Gastroesophageal sphincter (tissue), 3 donors: Measurements from ENCODE around the gene P3R3URF.
"Not testable (repeated sequence)": the region's sequence is repeated elsewhere in the genome, so short reads cannot be mapped to it uniquely, and the experiment has no call there.

Source experiments
- EP300 ChIP-seq: sonication (generic); formaldehyde crosslinking; IDR thresholded peaks from one replicate; pipeline ENCODE4 v1.6.1; 2017; ENCODE audit warnings: antibody characterized with exemption, mild to moderate bottlenecking
- POLR2A ChIP-seq, 2 donors: fragments of 450-650 bp; IDR thresholded peaks; one replicate each; pipeline ENCODE4 v1.6.1; 2017; ENCODE audit warnings: antibody characterized with exemption in 2 of 2, mild to moderate bottlenecking in 2 of 2, moderate library complexity in 1 of 2
- POLR2AphosphoS5 ChIP-seq: sonication (generic); formaldehyde crosslinking; IDR thresholded peaks from one replicate; pipeline ENCODE4 v1.6.1; 2017; ENCODE audit warnings: antibody characterized with exemption
- TF ChIP-seq, protein P1 (sequence below), 4 experiments: fragments of 200-600 bp in 2 of 4; fragments of 450-650 bp in 2 of 4; sonication (generic) in 1 of 4; IDR thresholded peaks; one replicate each; pipeline ENCODE4 v1.5.1; 2017 to 2019; ENCODE audit warnings: antibody characterized with exemption in 4 of 4, mild to moderate bottlenecking in 2 of 4, moderate library complexity in 2 of 4

DNA sequence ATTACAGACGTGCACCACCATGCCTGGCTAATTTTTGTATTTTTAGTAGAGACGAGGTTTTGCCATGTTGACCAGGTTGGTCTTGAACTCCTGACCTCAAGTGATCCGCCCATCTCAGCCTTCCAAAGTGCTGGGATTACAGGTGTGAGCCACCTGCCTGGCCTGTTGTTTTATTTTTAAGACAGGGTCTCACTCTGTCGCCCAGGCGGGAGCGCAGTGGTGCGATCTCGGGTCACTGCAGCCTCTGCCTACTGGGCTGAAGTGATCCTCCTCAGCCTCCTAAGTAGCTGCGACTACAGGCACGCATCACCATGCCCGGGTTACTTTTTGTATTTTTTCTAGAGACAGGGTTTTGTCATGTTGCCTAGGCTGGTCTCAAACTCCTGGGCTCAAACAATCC is 46.8 kb upstream of the P3R3URF start:
- TF ChIP-seq, protein P1, sequence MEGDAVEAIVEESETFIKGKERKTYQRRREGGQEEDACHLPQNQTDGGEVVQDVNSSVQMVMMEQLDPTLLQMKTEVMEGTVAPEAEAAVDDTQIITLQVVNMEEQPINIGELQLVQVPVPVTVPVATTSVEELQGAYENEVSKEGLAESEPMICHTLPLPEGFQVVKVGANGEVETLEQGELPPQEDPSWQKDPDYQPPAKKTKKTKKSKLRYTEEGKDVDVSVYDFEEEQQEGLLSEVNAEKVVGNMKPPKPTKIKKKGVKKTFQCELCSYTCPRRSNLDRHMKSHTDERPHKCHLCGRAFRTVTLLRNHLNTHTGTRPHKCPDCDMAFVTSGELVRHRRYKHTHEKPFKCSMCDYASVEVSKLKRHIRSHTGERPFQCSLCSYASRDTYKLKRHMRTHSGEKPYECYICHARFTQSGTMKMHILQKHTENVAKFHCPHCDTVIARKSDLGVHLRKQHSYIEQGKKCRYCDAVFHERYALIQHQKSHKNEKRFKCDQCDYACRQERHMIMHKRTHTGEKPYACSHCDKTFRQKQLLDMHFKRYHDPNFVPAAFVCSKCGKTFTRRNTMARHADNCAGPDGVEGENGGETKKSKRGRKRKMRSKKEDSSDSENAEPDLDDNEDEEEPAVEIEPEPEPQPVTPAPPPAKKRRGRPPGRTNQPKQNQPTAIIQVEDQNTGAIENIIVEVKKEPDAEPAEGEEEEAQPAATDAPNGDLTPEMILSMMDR (IDR thresholded peaks at IDR 0.05), result not testable (repeated sequence)
- TF ChIP-seq POLR2A (IDR thresholded peaks at IDR 0.05); POLR2AphosphoS5; EP300: not testable (repeated sequence)
